Measurements from ENCODE around the gene CCDC9.

The CCDC9 gene

GRCh38 chr19:47255879-47256692 is at the start of gene CCDC9:
CCDC9 (plus strand) TSS chr19:47256525; CDS start chr19:47258401, 1,876 bp downstream.
- DNase-seq (ENCODE audit: low read depth in 3 of 3): peak; percentile 90 to 96 (median 91)

- no peak for DNase-seq (ENCODE audit: low read depth in 3 of 3)
These were observed 46.8 kb upstream of the CCDC9 start for GRCh38 chr19:47209319-47210179.

- no peak for DNase-seq (ENCODE audit: low read depth in 3 of 3)
These were observed 46.2 kb upstream of the CCDC9 start for GRCh38 chr19:47210180-47210490.

- peak; percentile 59 to 77 (median 71) for DNase-seq (ENCODE audit: low read depth in 3 of 3)
These were observed 45.5 kb upstream of the CCDC9 start for GRCh38 chr19:47210689-47211316.

- DNase-seq (ENCODE audit: low read depth in 3 of 3): no peak
These were observed 40.7 kb upstream of the CCDC9 start for GRCh38 chr19:47215581-47215980.

GRCh38 chr19:47221080-47221841 is 35.1 kb upstream of the CCDC9 start:
- no peak for DNase-seq (ENCODE audit: low read depth in 3 of 3)

GRCh38 chr19:47221890-47222289 is 34.4 kb upstream of the CCDC9 start:
- DNase-seq (ENCODE audit: low read depth in 3 of 3): no peak

- DNase-seq (ENCODE audit: low read depth in 3 of 3): peak; percentile 61 to 79 (median 67)
These were observed 30.4 kb upstream of the CCDC9 start for GRCh38 chr19:47225746-47226425.

- DNase-seq (ENCODE audit: low read depth in 3 of 3): no peak
These were observed 29.6 kb upstream of the CCDC9 start for GRCh38 chr19:47226426-47227351.

GRCh38 chr19:47227352-47228167 is 28.8 kb upstream of the CCDC9 start:
- DNase-seq (ENCODE audit: low read depth in 3 of 3): no peak

- no peak for DNase-seq (ENCODE audit: low read depth in 3 of 3)
These were observed 28.0 kb upstream of the CCDC9 start for GRCh38 chr19:47228168-47228936.

- no peak for DNase-seq (ENCODE audit: low read depth in 3 of 3)
These were observed 27.2 kb upstream of the CCDC9 start for GRCh38 chr19:47228937-47229675.

- no peak for DNase-seq (ENCODE audit: low read depth in 3 of 3)
These were observed 26.7 kb upstream of the CCDC9 start for GRCh38 chr19:47229676-47230053.

GRCh38 chr19:47230054-47230920 is 26.0 kb upstream of the CCDC9 start:
- peak in 2 of 3 experiments; percentile 57 to 70 for DNase-seq (ENCODE audit: low read depth in 3 of 3)

GRCh38 chr19:47230921-47231214 is 25.5 kb upstream of the CCDC9 start, which contains the start of gene BBC3:
BBC3 (minus strand) TSS chr19:47231199; CDS start chr19:47228431, 2,768 bp downstream.
- DNase-seq (ENCODE audit: low read depth in 3 of 3): no peak

GRCh38 chr19:47231215-47232054 is 24.9 kb upstream of the CCDC9 start:
- peak; percentile 68 to 88 (median 74) for DNase-seq (ENCODE audit: low read depth in 3 of 3)
